Stimulated activated CD4-positive, alpha-beta T cell treated with anti-CD3 and anti-CD28 coated beads, Interleukin-1b, Interleukin-23, amount 100 ng/mL, for 48 hours (primary cell): ENCODE results near the gene MOGAT2.
"Not testable (repeated sequence)": the region's sequence is repeated elsewhere in the genome, so short reads cannot be mapped to it uniquely, and the experiment has no call there.

Experiments
- DNase-seq: peaks from one replicate; pipeline ENCODE4 v3.0.0-alpha.2; 2020

MOGAT2 gene

DNA sequence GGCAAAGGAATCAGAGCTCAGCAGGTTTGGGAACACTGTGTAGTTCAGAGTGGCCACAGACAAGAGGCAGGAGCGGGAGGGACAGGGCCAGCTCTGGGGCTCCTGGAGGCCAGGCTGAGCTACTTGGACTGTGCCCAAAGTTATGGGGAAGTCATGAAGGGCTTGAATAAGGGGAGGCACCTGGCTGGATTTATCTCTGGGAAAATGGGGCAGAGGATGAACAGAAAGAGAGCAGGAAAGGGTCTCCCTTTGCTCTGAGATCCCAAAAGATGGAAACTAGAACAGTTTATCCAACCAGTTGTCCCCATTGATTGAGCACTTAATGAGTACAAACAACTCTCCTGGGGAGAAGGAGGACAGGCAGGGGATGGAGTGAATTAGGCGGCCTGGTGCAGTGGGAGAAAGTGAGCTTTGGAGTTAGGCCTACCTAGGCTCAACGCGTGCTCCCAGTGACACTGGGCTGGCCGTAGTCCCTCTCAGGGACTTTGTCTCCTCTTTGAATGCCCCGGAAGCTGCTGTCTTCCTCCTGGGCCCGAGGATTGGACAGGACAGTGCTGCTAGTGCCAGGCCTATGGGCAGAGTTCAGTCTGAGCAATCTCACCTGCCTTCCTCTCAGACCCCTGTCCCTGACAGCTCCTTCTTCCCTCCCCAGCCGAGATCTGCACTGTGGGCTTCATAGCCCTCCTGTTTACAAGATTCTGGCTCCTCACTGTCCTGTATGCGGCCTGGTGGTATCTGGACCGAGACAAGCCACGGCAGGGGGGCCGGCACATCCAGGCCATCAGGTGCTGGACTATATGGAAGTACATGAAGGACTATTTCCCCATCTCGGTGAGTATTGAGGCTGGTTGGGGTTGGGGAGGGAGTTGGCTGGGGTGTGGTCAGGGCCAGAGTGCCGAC is 2.0 kb downstream of the MOGAT2 start:
- no peak for DNase-seq

DNA sequence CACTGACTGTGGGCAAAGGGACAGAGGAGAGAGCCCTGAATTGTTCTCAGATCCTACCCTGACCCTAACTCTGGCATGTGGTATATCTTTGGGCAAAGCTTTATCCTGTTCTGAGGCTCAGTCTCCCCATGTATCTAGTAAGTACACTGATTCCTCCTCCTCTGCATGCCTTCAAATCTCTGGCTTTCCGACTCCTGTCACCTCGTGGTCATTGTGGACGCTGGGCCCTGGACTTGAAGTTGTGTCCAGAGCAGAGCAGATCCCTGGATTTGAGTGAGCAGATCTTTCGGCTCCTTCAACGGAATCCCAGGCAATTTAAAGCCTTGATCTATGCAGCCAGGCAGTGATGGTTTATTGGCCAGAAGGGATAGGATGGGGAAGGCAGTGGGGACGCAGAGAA is 3.0 kb downstream of the MOGAT2 start:
- no peak for DNase-seq

GRCh38 chr11:75721852-75722668 is 4.4 kb downstream of the MOGAT2 start:
- no peak for DNase-seq

DNA sequence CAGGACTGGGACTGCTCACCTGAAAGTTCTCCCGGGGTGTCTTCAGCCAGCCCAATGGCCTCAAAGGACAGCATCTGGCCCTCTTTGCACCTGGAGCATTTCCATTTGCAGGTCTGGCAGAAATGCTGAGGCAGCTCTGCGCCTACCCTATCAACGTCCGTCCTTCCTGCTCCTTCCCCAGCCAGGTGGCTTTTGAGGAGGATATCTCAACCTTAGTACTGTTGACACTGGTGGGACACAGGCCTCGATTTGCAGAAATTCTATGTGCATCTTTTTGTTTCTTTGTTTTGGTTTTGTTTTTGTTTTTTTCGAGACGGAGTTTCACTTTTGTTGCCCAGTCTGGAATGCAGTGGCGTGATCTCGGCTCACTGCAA is 5.0 kb downstream of the MOGAT2 start:
- DNase-seq, result no peak

- no peak for DNase-seq
These were observed 8.1 kb downstream of the MOGAT2 start for GRCh38 chr11:75725547-75726320.

DNA sequence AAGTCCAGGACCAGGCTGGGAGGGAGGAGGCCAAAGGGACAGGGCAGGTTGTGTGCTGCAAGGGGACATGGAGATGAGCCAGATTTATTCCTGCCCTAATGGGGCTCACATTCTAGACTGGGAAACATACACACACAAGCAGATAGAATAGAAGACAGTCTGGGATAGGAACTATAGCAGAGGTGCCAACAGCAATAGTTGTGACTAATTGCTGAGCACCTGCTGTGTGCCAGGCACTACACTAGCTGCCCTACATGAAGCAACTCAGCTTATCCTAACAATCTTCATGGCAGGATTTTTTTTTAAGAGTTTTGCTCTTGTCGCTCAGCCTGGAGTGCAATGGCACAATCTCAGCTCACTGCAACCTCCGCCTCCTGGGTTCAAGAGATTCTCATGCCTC is 11.4 kb downstream of the MOGAT2 start:
- DNase-seq, result no peak

- DNase-seq, result no peak
These were observed 13.5 kb downstream of the MOGAT2 start for GRCh38 chr11:75731095-75731494.

GRCh38 chr11:75733071-75733430 is 15.4 kb downstream of the MOGAT2 start:
- DNase-seq, result no peak

GRCh38 chr11:75733431-75734107 is 15.9 kb downstream of the MOGAT2 start:
- DNase-seq, result peak; percentile 21

DNA sequence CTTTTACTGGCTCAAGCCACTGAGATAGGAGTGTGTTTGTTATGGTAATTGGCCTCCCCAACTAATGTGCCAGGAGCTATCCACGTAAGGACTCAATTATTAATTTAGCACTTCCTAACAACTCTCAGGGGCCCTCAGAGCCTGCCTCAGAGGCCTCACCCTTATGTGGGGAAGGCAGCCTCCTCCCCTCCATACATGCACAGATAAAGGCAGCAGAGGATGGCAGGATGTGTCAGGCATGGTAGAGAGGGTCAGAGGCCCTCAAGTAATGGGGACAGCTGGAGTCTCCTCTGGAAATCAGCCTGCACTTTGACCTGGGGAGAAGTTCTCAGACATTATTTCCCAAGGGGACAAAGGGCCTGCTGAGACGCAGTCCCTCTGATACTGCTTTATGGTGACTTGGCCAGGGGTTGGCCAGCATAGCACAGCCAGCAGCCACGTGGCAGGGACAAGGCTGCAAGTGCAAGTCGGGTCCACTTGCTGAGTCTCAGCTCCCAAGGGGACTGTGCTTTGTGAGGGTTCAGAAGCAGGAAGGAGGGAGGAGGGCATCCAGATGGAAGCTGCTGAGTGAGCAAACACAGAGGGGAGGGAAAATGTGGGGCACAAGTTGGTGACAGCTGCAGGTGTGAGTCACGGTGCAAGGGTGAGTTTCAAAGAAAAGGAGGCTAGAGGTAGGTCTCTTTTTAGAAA is 17.0 kb downstream of the MOGAT2 start:
- DNase-seq, result no peak

DNA sequence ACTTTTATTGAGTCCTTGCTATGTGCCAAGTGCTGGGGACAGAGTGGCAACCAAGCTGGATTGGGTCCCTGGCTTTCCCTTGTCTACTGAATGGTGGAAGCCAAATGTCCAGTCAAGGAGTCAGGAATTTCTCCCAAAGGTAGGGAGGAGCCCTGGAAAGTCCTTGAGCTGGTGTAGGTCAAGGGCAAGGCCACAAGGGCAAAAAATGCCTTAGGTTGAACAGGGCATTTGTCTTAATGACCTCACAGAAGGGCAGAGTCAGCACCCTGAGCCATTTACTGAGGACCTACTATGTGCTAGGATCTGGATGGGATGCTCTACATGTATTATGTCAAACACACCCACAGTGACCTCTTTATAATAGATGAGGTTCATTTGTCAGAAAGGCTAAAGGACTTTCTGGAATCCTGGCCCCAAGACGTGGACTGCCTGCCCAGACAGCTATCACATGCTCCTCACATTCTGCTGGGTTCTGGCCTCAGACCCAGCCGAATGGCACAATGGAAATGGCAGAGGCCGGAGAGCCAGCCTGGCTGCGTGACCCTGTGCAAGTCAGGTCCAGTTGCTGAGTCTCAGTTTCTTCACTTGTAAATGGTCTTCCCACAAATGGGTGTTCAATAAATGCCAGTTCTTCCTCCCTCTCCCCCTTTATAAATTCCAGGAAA is 17.7 kb downstream of the MOGAT2 start:
- DNase-seq, result no peak

DNA sequence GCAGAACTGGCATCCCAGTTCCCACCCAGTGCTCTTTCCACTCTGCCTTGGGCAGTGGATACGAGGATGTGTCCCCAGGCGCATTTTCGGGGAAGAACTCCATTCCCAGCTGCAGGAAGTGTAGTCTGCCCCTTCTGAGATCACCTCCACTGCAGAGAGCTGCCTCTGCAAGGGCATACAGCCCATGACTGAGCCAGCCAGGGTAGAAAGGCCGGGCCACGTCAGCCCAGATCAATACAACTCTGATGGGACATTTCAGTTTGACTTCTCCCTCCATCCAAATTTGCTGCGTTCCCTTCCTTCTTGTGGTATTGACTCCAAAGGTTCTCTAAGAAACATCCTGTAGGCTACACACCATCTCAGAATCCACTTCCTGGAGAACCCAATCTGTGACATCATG is 19.7 kb downstream of the MOGAT2 start:
- DNase-seq, result no peak

DNA sequence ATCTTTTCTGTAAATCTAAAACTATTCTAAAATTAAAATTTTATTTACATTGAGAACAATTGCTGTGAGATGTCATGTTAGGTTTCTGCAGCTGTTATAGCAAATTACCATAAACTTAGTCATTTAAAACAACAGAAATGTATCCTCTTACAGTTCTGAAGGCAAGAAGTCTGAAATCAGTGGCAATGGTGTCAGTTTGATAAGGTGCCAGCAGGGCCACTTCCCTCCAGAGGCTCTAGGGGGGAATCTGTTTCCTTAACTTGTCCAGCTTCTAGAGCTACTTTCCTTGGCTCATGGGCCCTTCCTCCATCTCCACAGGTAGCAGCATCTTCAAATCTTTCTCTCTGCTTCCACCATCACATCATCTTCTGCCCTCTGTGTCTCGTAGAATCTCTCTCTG is 23.0 kb downstream of the MOGAT2 start:
- DNase-seq, result no peak

GRCh38 chr11:75743159-75743558 is 25.5 kb downstream of the MOGAT2 start:
- DNase-seq, result not testable (repeated sequence)

GRCh38 chr11:75743711-75744563 is 26.3 kb downstream of the MOGAT2 start:
- DNase-seq, result no peak

- DNase-seq, result no peak
These were observed 28.2 kb downstream of the MOGAT2 start for GRCh38 chr11:75745807-75746206.

DNA sequence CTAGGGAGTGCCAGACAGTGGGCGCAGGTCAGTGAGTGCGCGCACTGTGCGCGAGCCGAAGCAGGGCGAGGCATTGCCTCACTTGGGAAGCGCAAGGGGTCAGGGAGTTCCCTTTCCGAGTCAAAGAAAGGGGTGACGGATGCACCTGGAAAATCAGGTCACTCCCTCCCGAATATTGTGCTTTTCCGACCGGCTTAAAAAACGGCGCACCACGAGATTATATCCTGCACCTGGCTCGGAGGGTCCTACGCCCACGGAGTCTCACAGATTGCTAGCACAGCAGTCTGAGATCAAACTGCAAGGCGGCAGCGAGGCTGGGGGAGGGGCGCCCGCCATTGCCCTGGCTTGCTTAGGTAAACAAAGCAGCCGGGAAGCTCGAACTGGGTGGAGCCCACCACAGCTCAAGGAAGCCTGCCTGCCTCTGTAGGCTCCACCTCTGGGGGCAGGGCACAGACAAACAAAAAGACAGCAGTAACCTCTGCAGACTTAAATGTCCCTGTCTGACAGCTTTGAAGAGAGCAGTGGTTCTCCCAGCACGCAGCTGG is 31.2 kb downstream of the MOGAT2 start:
- DNase-seq, result not testable (repeated sequence)

DNA sequence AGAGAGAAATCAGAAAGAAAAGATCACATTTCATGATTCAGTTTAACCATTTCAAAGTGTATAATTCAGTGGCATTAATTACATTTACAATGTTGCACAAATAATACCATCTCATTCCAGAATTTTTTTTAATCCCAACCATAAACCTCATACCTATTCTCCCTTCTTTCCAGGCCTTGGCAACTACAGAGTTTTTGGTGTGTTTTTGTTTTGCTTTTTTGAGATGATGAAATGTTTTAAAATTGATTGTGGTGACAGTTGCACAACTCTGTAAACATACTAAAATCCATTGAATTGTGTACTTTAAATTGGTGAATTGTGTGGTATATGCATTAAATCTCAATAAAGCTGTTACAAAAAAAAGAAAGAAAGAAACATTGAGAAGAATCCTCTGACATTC is 37.3 kb downstream of the MOGAT2 start:
- not testable (repeated sequence) for DNase-seq

DNA sequence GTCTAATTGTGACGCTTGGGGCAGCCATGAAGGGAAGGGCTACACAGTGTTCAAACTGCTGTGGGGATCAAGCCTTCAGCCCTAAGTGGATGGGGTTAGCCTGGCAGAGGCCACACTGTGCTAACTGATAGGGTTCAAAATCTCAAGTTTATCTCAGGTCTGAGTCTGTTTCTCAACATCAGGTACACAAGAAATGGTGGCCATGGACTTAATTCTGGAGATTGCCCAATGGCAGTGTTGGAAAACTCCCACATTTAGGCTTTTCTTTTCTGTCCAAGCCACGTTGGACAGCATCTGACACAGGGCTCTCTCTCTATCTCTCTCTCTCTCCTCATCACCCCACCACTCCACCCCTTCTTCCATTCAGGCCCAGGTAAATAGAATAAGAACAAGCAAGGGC is 40.0 kb downstream of the MOGAT2 start:
- DNase-seq, result no peak

GRCh38 chr11:75759832-75760231 is 42.2 kb downstream of the MOGAT2 start:
- DNase-seq, result no peak
